ENCODE measurements around the gene HSFX3. TPM values are rescaled to one million over a fixed set of nuclear protein-coding genes. Genes with fewer than 3 reads are reported as not detected.
"Not testable (repeated sequence)": the region's sequence is repeated elsewhere in the genome, so short reads cannot be mapped to it uniquely, and the experiment has no call there.

Gene HSFX3
- total RNA-seq = not detected in 2 replicates

- not testable (repeated sequence) for DNase-seq (ENCODE audit: low read depth); H3K4me3 ChIP-seq (ENCODE audit: low read depth, low read length)
Observed at GRCh38 chrX:149549701-149550100, at the start of gene HSFX3. TSS of gene HSFX3 (minus strand) at chrX:149549924. CDS start at chrX:149549852, 72 bp downstream.

GRCh38 chrX:149598603-149599002, 48.9 kb upstream of the HSFX3 start:
- not testable (repeated sequence) for DNase-seq (ENCODE audit: low read depth); H3K4me3 ChIP-seq (ENCODE audit: low read depth, low read length)

- DNase-seq (ENCODE audit: low read depth); H3K4me3 ChIP-seq (ENCODE audit: low read depth, low read length): not testable (repeated sequence)
Observed at GRCh38 chrX:149595943-149596342, 46.2 kb upstream of the HSFX3 start.

GRCh38 chrX:149595214-149595613, 45.5 kb upstream of the HSFX3 start, which contains the start of gene HSFX2:
TSS of gene HSFX2 (minus strand) at chrX:149595314. CDS start at chrX:149594700, 614 bp downstream.
- not testable (repeated sequence) for H3K4me3 ChIP-seq (ENCODE audit: low read depth, low read length); DNase-seq (ENCODE audit: low read depth)

GRCh38 chrX:149590993-149591392, 41.3 kb upstream of the HSFX3 start:
- not testable (repeated sequence) for H3K4me3 ChIP-seq (ENCODE audit: low read depth, low read length); DNase-seq (ENCODE audit: low read depth)

- H3K4me3 ChIP-seq (ENCODE audit: low read depth, low read length); DNase-seq (ENCODE audit: low read depth): not testable (repeated sequence)
Observed at GRCh38 chrX:149587359-149587758, 37.6 kb upstream of the HSFX3 start, which contains the start of gene MAGEA9B. TSS of gene MAGEA9B (minus strand) at chrX:149587459. CDS start at chrX:149583179, 4,280 bp downstream.

GRCh38 chrX:149585631-149586030, 35.9 kb upstream of the HSFX3 start:
- DNase-seq (ENCODE audit: low read depth); H3K4me3 ChIP-seq (ENCODE audit: low read depth, low read length): not testable (repeated sequence)

GRCh38 chrX:149573456-149573855, 23.7 kb upstream of the HSFX3 start:
- H3K4me3 ChIP-seq (ENCODE audit: low read depth, low read length); DNase-seq (ENCODE audit: low read depth): not testable (repeated sequence)

GRCh38 chrX:149572743-149573142, 23.0 kb upstream of the HSFX3 start:
- no peak for TF ChIP-seq CTCF (conservative IDR thresholded peaks at IDR 0.05; ENCODE audit: low read depth, low read length)
- no peak for DNase-seq (ENCODE audit: low read depth)

GRCh38 chrX:149571770-149572169, 22.0 kb upstream of the HSFX3 start:
- no peak for TF ChIP-seq CTCF (conservative IDR thresholded peaks at IDR 0.05; ENCODE audit: low read depth, low read length)
- no peak for DNase-seq (ENCODE audit: low read depth)
- no peak overlapping the region for H3K4me3 ChIP-seq (ENCODE audit: low read depth, low read length)

More at GRCh38 chrX:149572743-149573142, 23.0 kb upstream of the HSFX3 start:
- H3K4me3 ChIP-seq (ENCODE audit: low read depth, low read length) = no peak overlapping the region

- no peak overlapping the region for H3K4me3 ChIP-seq (ENCODE audit: low read depth, low read length)
- no peak for TF ChIP-seq CTCF (conservative IDR thresholded peaks at IDR 0.05; ENCODE audit: low read depth, low read length)
- DNase-seq (ENCODE audit: low read depth) = no peak
Observed at GRCh38 chrX:149570668-149571067, 20.9 kb upstream of the HSFX3 start.

GRCh38 chrX:149569770-149570169, 20.0 kb upstream of the HSFX3 start:
- H3K4me3 ChIP-seq (ENCODE audit: low read depth, low read length) = no peak overlapping the region
- DNase-seq (ENCODE audit: low read depth) = no peak
- TF ChIP-seq CTCF (conservative IDR thresholded peaks at IDR 0.05; ENCODE audit: low read depth, low read length) = no peak
